Measurements from ENCODE around the gene CCDC17. TPM values are rescaled to one million over a fixed set of nuclear protein-coding genes. Genes with fewer than 3 reads are reported as not detected.

CCDC17 gene
- total RNA-seq, result under 1 TPM; 0.39 to 0.52 TPM

GRCh38 chr1:45623972-45624371 is at the start of gene CCDC17:
Gene CCDC17, minus strand, starts transcription at chr1:45624054. Its CDS starts 145 bp downstream, at chr1:45623909.
- DNase-seq (ENCODE audit: low spot score), result no peak

GRCh38 chr1:45669859-45670655 is 46.2 kb upstream of the CCDC17 start:
- Histone ChIP-seq H3K4me3 (no peak overlapping the region), H3K4me1 (peaks cover 0 to 68% of the 10 kb centered on the region in 2 donors), H3K27me3 (no peaks in the 10 kb centered on the region), H3K36me3 (no peaks in the 10 kb centered on the region), H3K27ac (no peak overlapping the region), H3K9me3 (no peaks in the 10 kb centered on the region)
- no peak for DNase-seq (ENCODE audit: low spot score)
- no peak for TF ChIP-seq CTCF (IDR thresholded peaks at IDR 0.05)

More at GRCh38 chr1:45623972-45624371, at the start of gene CCDC17:
- Histone ChIP-seq H3K4me1 (peaks cover 0 to 33% of the 10 kb centered on the region in 2 donors), H3K9me3 (no peaks in the 10 kb centered on the region), H3K27me3 (no peaks in the 10 kb centered on the region), H3K27ac (no peak within 1 kb of the TSS), H3K4me3 (peak within 1 kb of the TSS; percentile 5 to 20), H3K36me3 (peaks cover 33% of the 10 kb centered on the region)
- no peak for TF ChIP-seq CTCF (IDR thresholded peaks at IDR 0.05)

- no peak overlapping the region for H3K27ac ChIP-seq
- no peak overlapping the region for H3K4me3 ChIP-seq
- no peak for TF ChIP-seq CTCF (IDR thresholded peaks at IDR 0.05)
- H3K27me3 ChIP-seq, result no peaks in the 10 kb centered on the region
- no peaks in the 10 kb centered on the region for H3K36me3 ChIP-seq
- H3K9me3 ChIP-seq, result no peaks in the 10 kb centered on the region
- no peak for DNase-seq (ENCODE audit: low spot score)
- H3K4me1 ChIP-seq, result peaks cover 0 to 63% of the 10 kb centered on the region in 2 donors
These were observed 45.5 kb upstream of the CCDC17 start for GRCh38 chr1:45669379-45669778.

GRCh38 chr1:45668526-45668925 is 44.7 kb upstream of the CCDC17 start:
- H3K4me1 ChIP-seq, result peaks cover 0 to 57% of the 10 kb centered on the region in 2 donors
- TF ChIP-seq CTCF (IDR thresholded peaks at IDR 0.05), result no peak
- no peak overlapping the region for H3K4me3 ChIP-seq
- no peaks in the 10 kb centered on the region for H3K9me3 ChIP-seq
- H3K27me3 ChIP-seq, result no peaks in the 10 kb centered on the region
- H3K36me3 ChIP-seq, result no peaks in the 10 kb centered on the region
- H3K27ac ChIP-seq, result no peak overlapping the region
- no peak for DNase-seq (ENCODE audit: low spot score)

GRCh38 chr1:45667321-45668111 is 43.7 kb upstream of the CCDC17 start:
- no peaks in the 10 kb centered on the region for H3K27me3 ChIP-seq
- TF ChIP-seq CTCF (IDR thresholded peaks at IDR 0.05), result no peak
- no peak for DNase-seq (ENCODE audit: low spot score)
- H3K4me3 ChIP-seq, result no peak overlapping the region
- no peaks in the 10 kb centered on the region for H3K36me3 ChIP-seq
- H3K9me3 ChIP-seq, result no peaks in the 10 kb centered on the region
- no peak overlapping the region for H3K27ac ChIP-seq
- H3K4me1 ChIP-seq, result peaks cover 0 to 49% of the 10 kb centered on the region in 2 donors

Data from right atrium auricular region (tissue), 2 donors.